SK-N-SH (cell line): ENCODE data around the gene APEX2. TPM values are rescaled to one million over a fixed set of nuclear protein-coding genes. Genes with fewer than 3 reads are reported as not detected.

Source experiments
- CTCF ChIA-PET: fragments of 300-600, 350-600 bp; formaldehyde crosslinking; extraction: SDS; loops from one replicate; lab custom pipeline; 2021; lab: Yijun Ruan, JAX
- POLR2A ChIA-PET: fragments of 350-600 bp; sonication (Branson Sonifier 250); formaldehyde crosslinking; extraction: SDS; loops from one replicate; lab custom pipeline; 2020; ENCODE audit warnings: antibody characterized with exemption, inconsistent platforms; lab: Yijun Ruan, JAX
- DNase-seq: peaks from one replicate; pipeline ENCODE4 v3.0.0; 2012
- H2AFZ ChIP-seq: fragments of 200-600 bp; sonication (generic); 2 replicates; pipeline ENCODE4 v1.8.1; 2016; ENCODE audit warnings: antibody characterized with exemption, mild to moderate bottlenecking, low read depth
- H3F3A ChIP-seq: fragments of 200-600 bp; sonication (generic); replicated peaks from 2 replicates; pipeline ENCODE3; 2016; ENCODE audit warnings: antibody characterized with exemption, mild to moderate bottlenecking; ENCODE audit not compliant: insufficient read depth
- H3K27ac ChIP-seq, 2 experiments: fragments of 200-500 bp in 1 of 2; fragments of 200-600 bp in 1 of 2; sonication (Bioruptor generic) in 1 of 2; sonication (generic), shearing (Covaris generic) in 1 of 2; 2 replicates each; pipeline versions ENCODE4 v1.5.1 to v1.6.1; 2014 to 2016; ENCODE audit warnings: low read depth in 2 of 2, inconsistent platforms in 1 of 2, low read length in 1 of 2, mild to moderate bottlenecking in 1 of 2, mixed read lengths in 1 of 2
- H3K27me3 ChIP-seq: fragments of 200-600 bp; sonication (generic), shearing (Covaris generic); 2 replicates; pipeline ENCODE4 v1.6.1; 2016; ENCODE audit warnings: mixed run types; ENCODE audit not compliant: insufficient read depth
- H3K36me3 ChIP-seq, 2 experiments: fragments of 200-500 bp in 1 of 2; fragments of 200-600 bp in 1 of 2; sonication (Bioruptor generic) in 1 of 2; sonication (generic) in 1 of 2; replicated peaks in 1 of 2; 2 replicates each; pipeline versions ENCODE3 to v1.5.1; 2014 to 2016; ENCODE audit warnings: low read length in 1 of 2, mild to moderate bottlenecking in 1 of 2; ENCODE audit not compliant: insufficient read depth in 2 of 2, control insufficient read depth in 1 of 2
- H3K4me1 ChIP-seq, 2 experiments: fragments of 200-500 bp in 1 of 2; fragments of 200-600 bp in 1 of 2; sonication (Bioruptor generic) in 1 of 2; sonication (generic), shearing (Covaris generic) in 1 of 2; 2 replicates each; pipeline versions ENCODE4 v1.5.1 to v1.6.1; 2014 to 2016; ENCODE audit warnings: low read depth in 1 of 2, low read length in 1 of 2, mixed run types in 1 of 2; ENCODE audit not compliant: insufficient read depth in 2 of 2, control insufficient read depth in 1 of 2
- H3K4me2 ChIP-seq: fragments of 200-600 bp; sonication (generic), shearing (Covaris generic); 2 replicates; pipeline ENCODE4 v1.6.1; 2017; ENCODE audit warnings: mixed run types
- H3K4me3 ChIP-seq, 2 experiments: fragments of 200-500 bp in 1 of 2; fragments of 200-600 bp in 1 of 2; sonication (Bioruptor generic) in 1 of 2; sonication (generic), shearing (Covaris generic) in 1 of 2; 2 replicates each; pipeline versions ENCODE4 v1.5.1 to v1.8.1; 2014 to 2016; ENCODE audit warnings: low read depth in 2 of 2, inconsistent platforms in 1 of 2, low read length in 1 of 2, mild to moderate bottlenecking in 1 of 2, mixed read lengths in 1 of 2, moderate library complexity in 1 of 2
- H3K79me2 ChIP-seq: fragments of 200-600 bp; sonication (generic); 2 replicates; pipeline ENCODE4 v1.8.1; 2017; ENCODE audit warnings: mild to moderate bottlenecking; ENCODE audit not compliant: insufficient read depth
- H3K9ac ChIP-seq: fragments of 200-600 bp; sonication (generic); 2 replicates; pipeline ENCODE4 v1.6.1; 2017; ENCODE audit warnings: mixed run types
- H3K9me2 ChIP-seq: fragments of 200-600 bp; sonication (generic); 2 replicates; pipeline ENCODE4 v1.6.1; 2017; ENCODE audit warnings: mixed run types
- H3K9me3 ChIP-seq: fragments of 200-600 bp; sonication (generic); 2 replicates; pipeline ENCODE4 v1.6.1; 2017; ENCODE audit warnings: mixed run types, mild to moderate bottlenecking, moderate library complexity
- H4K20me1 ChIP-seq: fragments of 200-600 bp; sonication (generic); 2 replicates; pipeline ENCODE4 v1.6.1; 2017; ENCODE audit warnings: mild to moderate bottlenecking, mixed run types; ENCODE audit not compliant: insufficient read depth
- ELF1 ChIP-seq: IDR thresholded peaks from 2 replicates; pipeline ENCODE4 v1.4.0; 2012
- FOSL2 ChIP-seq: IDR thresholded peaks from 2 replicates; pipeline ENCODE4 v1.4.0; 2012; ENCODE audit warnings: low read depth, mild to moderate bottlenecking, moderate library complexity, borderline replicate concordance
- GABPA ChIP-seq: IDR thresholded peaks from 2 replicates; pipeline ENCODE4 v1.4.0; 2012; ENCODE audit warnings: low read depth, mild to moderate bottlenecking
- MXI1 ChIP-seq: IDR thresholded peaks from 2 replicates; pipeline ENCODE4 v1.6.1; 2012; ENCODE audit warnings: mild to moderate bottlenecking, low read depth, low read length, improper control_type of control experiment
- NRF1 ChIP-seq: IDR thresholded peaks from 2 replicates; pipeline ENCODE4 v1.6.1; 2012; ENCODE audit warnings: low read depth, mild to moderate bottlenecking, low read length
- POLR2AphosphoS5 ChIP-seq: IDR thresholded peaks from 2 replicates; pipeline ENCODE4 v1.6.1; 2012; ENCODE audit warnings: low read depth, low read length
- RCOR1 ChIP-seq: fragments of 150-350 bp; IDR thresholded peaks from 2 replicates; pipeline ENCODE4 v1.6.1; 2017; ENCODE audit warnings: antibody characterized with exemption, low read length
- SMC3 ChIP-seq: IDR thresholded peaks from 2 replicates; pipeline ENCODE4 v1.6.1; 2012; ENCODE audit warnings: low read depth, low read length, improper control_type of control experiment
- TAF1 ChIP-seq: IDR thresholded peaks from 2 replicates; pipeline ENCODE4 v1.6.1; 2012; ENCODE audit warnings: low read depth, mild to moderate bottlenecking, low read length, moderate library complexity, borderline replicate concordance
- WGBS: methylation state at CpG from one replicate; pipeline ENCODE4 v1.1.6; 2017; ENCODE audit warnings: low lambda C conversion rate; 5-methylcytosine and 5-hydroxymethylcytosine counted together
- polyA plus RNA-seq, 3 experiments: library from polyadenylated mRNA; depleted of rRNA; stranded (reverse); fragments of >200 nt; gene quantifications; 2 replicates each; pipeline ENCODE4 v1.2.3, GENCODE V29; 2012
- TF ChIP-seq, protein P1 (sequence below): IDR thresholded peaks from 2 replicates; pipeline ENCODE4 v1.4.0; 2012; ENCODE audit warnings: low read depth
- TF ChIP-seq, protein P2 (sequence below): IDR thresholded peaks from 2 replicates; pipeline ENCODE4 v1.4.0; 2012; ENCODE audit warnings: low read depth, borderline replicate concordance

APEX2 gene, protein sequence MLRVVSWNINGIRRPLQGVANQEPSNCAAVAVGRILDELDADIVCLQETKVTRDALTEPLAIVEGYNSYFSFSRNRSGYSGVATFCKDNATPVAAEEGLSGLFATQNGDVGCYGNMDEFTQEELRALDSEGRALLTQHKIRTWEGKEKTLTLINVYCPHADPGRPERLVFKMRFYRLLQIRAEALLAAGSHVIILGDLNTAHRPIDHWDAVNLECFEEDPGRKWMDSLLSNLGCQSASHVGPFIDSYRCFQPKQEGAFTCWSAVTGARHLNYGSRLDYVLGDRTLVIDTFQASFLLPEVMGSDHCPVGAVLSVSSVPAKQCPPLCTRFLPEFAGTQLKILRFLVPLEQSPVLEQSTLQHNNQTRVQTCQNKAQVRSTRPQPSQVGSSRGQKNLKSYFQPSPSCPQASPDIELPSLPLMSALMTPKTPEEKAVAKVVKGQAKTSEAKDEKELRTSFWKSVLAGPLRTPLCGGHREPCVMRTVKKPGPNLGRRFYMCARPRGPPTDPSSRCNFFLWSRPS
- polyA plus RNA-seq (2012; rRNA removed): 23.5 and 26.9 TPM in 2 replicates
- polyA plus RNA-seq (2012; cell fraction: cytosol; rRNA removed): 13.7 and 18.0 TPM in 2 replicates
- 21.8 and 23.3 TPM in 2 replicates for polyA plus RNA-seq (2012; cell fraction: nucleus; rRNA removed)

DNA sequence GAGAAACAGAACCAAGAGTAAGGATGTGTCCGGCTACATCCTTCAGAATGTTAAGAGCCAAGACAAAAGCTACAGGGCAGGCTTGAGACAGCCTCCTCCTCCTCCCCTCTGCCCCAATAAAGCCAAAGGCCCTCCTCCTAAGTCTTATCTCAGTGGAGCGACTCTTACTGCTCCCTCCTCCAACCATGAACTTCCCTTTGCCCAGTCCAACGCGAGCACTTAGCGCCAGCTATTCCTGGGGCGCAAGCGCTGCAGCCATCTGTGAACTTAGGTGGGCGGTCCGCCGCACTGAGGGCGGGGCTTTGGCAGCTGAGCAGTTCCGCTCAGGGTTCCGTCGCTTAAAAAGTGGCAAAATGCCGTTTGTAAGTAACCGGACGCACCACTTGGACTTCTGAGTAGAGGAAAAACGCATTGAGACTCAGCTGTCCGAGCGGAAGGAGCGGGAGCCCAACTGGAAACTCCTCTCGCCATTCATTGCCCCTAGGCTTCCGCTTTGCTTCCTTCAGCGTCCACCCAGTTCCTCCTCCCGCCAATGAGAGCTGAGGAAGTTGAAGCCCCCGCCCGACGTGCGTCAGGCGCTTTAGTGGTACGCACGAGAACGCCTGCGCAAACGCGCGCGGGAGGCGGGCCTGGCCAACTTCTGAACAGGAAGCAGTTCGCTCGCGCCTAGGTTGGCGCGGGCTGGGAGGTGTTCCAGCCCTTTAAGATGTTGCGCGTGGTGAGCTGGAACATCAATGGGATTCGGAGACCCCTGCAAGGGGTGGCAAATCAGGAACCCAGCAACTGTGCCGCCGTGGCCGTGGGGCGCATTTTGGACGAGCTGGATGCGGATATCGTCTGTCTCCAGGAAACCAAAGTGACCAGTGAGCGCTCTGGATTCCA, at the start of gene APEX2:
APEX2 (plus strand) TSS at position 647 of the 882 bp plus-strand sequence; CDS start at position 707, 60 bp downstream.
- Histone ChIP-seq H3K79me2 (peaks cover 17% of the 10 kb centered on the region), H3K9me2 (no peaks in the 10 kb centered on the region), H3K4me1 (peaks cover 0 to 4% of the 10 kb centered on the region in 2 experiments; a peak in 1 of 4 replicates), H3K9ac (peak within 1 kb of the TSS; percentile 74), H3K4me2 (peak within 1 kb of the TSS; percentile 71), H3K9me3 (no peaks in the 10 kb centered on the region)
- TF ChIP-seq, protein P1, sequence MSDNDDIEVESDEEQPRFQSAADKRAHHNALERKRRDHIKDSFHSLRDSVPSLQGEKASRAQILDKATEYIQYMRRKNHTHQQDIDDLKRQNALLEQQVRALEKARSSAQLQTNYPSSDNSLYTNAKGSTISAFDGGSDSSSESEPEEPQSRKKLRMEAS: peak; percentile 32; the same call in 1 of the 2 replicates
- TF ChIP-seq ELF1: peak; percentile 78
- no peak for TF ChIP-seq SMC3
- TF ChIP-seq MXI1: peak; percentile 56; the same call in 1 of the 2 replicates
- TF ChIP-seq, protein P2, sequence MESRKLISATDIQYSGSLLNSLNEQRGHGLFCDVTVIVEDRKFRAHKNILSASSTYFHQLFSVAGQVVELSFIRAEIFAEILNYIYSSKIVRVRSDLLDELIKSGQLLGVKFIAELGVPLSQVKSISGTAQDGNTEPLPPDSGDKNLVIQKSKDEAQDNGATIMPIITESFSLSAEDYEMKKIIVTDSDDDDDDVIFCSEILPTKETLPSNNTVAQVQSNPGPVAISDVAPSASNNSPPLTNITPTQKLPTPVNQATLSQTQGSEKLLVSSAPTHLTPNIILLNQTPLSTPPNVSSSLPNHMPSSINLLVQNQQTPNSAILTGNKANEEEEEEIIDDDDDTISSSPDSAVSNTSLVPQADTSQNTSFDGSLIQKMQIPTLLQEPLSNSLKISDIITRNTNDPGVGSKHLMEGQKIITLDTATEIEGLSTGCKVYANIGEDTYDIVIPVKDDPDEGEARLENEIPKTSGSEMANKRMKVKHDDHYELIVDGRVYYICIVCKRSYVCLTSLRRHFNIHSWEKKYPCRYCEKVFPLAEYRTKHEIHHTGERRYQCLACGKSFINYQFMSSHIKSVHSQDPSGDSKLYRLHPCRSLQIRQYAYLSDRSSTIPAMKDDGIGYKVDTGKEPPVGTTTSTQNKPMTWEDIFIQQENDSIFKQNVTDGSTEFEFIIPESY: no peak
- TF ChIP-seq FOSL2: no peak
- peak; percentile 61; the same call in 1 of the 2 replicates for TF ChIP-seq POLR2AphosphoS5
- TF ChIP-seq GABPA: peak; percentile 70
- TF ChIP-seq TAF1: peak; percentile 46
- no peak for TF ChIP-seq RCOR1
- TF ChIP-seq NRF1: peak; percentile 66
- TF ChIP-seq, all 33 proteins: peak for 7
- POLR2A ChIA-PET: interaction anchor here (0.5 to 2.1 kb wide), 9 partner anchors 8 to 362 kb away, joined by 3 to 12 read pairs (median 4); partner anchors contain the start of genes MAGED2 and TRO
- Histone ChIP-seq H3K4me3 (peak within 1 kb of the TSS; percentile 70), H3F3A (no peaks in the 10 kb centered on the region), H3K36me3 (peaks cover 5 to 18% of the 10 kb centered on the region in 2 experiments), H3K27me3 (no peaks in the 10 kb centered on the region), H2AFZ (peak within 1 kb of the TSS; percentile 66), H4K20me1 (no peaks in the 10 kb centered on the region), H3K27ac (peak within 1 kb of the TSS; percentile 91 to 93)
- DNase-seq: peak; percentile 78
- CTCF ChIA-PET: interaction anchor here (1.4 to 2.2 kb wide), 5 partner anchors 9 to 360 kb away, joined by 3 to 8 read pairs (median 4); no protein-coding TSS in a partner anchor
- WGBS: 21% methylated on average over 42 of the region's 55 CpGs
